ENCODE results near the gene PDE11A.

GRCh38 chr2:177891533-177891932 is 181.0 kb downstream of the PDE11A start:
- no peak for TF ChIP-seq CTCF (IDR thresholded peaks at IDR 0.05)
- TF ChIP-seq POLR2A (IDR thresholded peaks at IDR 0.05) = no peak

Data from esophagus squamous epithelium (tissue), 4 donors.